Measurements from ENCODE around the gene CLASP1.
A peak's percentile ranks its signal among the peaks of the same experiment; 100 is the strongest.
"Not testable (repeated sequence)": the region's sequence is repeated elsewhere in the genome, so short reads cannot be mapped to it uniquely, and the experiment has no call there.

CLASP1 gene

GRCh38 chr2:121338281-121338680, 311.0 kb downstream of the CLASP1 start:
- no peaks in the 10 kb centered on the region for H3K4me1 Mint-ChIP-seq
- H3K27ac Mint-ChIP-seq = no peak overlapping the region
- no peaks in the 10 kb centered on the region for H3K9me3 Mint-ChIP-seq
- no peak overlapping the region for H3K4me3 Mint-ChIP-seq
- no peaks in the 10 kb centered on the region for H3K27me3 Mint-ChIP-seq
- H3K36me3 Mint-ChIP-seq = peaks cover 12% of the 10 kb centered on the region

- Mint-ChIP-seq H3K4me1 (no peaks in the 10 kb centered on the region), H3K36me3 (peaks cover 12% of the 10 kb centered on the region), H3K27ac (peak overlapping the region; percentile 8), H3K9me3 (no peaks in the 10 kb centered on the region), H3K4me3 (no peak overlapping the region), H3K27me3 (no peaks in the 10 kb centered on the region)
These were observed 312.6 kb downstream of the CLASP1 start for GRCh38 chr2:121336528-121337294.

GRCh38 chr2:121335294-121336290, 313.7 kb downstream of the CLASP1 start:
- no peaks in the 10 kb centered on the region for H3K27me3 Mint-ChIP-seq
- no peaks in the 10 kb centered on the region for H3K4me1 Mint-ChIP-seq
- H3K9me3 Mint-ChIP-seq = no peaks in the 10 kb centered on the region
- no peak overlapping the region for H3K4me3 Mint-ChIP-seq
- no peak overlapping the region for H3K27ac Mint-ChIP-seq
- H3K36me3 Mint-ChIP-seq = peaks cover 5% of the 10 kb centered on the region

GRCh38 chr2:121334581-121335293, 314.5 kb downstream of the CLASP1 start:
- Mint-ChIP-seq H3K4me3 (no peak overlapping the region), H3K27me3 (no peaks in the 10 kb centered on the region), H3K27ac (no peak overlapping the region), H3K36me3 (peaks cover 3% of the 10 kb centered on the region), H3K4me1 (no peaks in the 10 kb centered on the region), H3K9me3 (no peaks in the 10 kb centered on the region)

GRCh38 chr2:121333834-121334558, 315.3 kb downstream of the CLASP1 start:
- H3K4me1 Mint-ChIP-seq = no peaks in the 10 kb centered on the region
- no peaks in the 10 kb centered on the region for H3K27me3 Mint-ChIP-seq
- no peaks in the 10 kb centered on the region for H3K9me3 Mint-ChIP-seq
- H3K27ac Mint-ChIP-seq = no peak overlapping the region
- H3K36me3 Mint-ChIP-seq = peaks cover under 1% of the 10 kb centered on the region
- H3K4me3 Mint-ChIP-seq = no peak overlapping the region

GRCh38 chr2:121333231-121333630, 316.0 kb downstream of the CLASP1 start:
- no peak overlapping the region for H3K27ac Mint-ChIP-seq

GRCh38 chr2:121331324-121331723, 317.9 kb downstream of the CLASP1 start:
- not testable (repeated sequence) for H3K4me1 Mint-ChIP-seq, H3K4me3 Mint-ChIP-seq, H3K27me3 Mint-ChIP-seq, H3K27ac Mint-ChIP-seq, H3K36me3 Mint-ChIP-seq, H3K9me3 Mint-ChIP-seq

More at GRCh38 chr2:121333231-121333630, 316.0 kb downstream of the CLASP1 start:
- no peaks in the 10 kb centered on the region for H3K4me1 Mint-ChIP-seq
- H3K27me3 Mint-ChIP-seq = no peaks in the 10 kb centered on the region
- no peaks in the 10 kb centered on the region for H3K9me3 Mint-ChIP-seq
- no peak overlapping the region for H3K4me3 Mint-ChIP-seq
- H3K36me3 Mint-ChIP-seq = no peaks in the 10 kb centered on the region

- Mint-ChIP-seq H3K27ac (peak overlapping the region; percentile 55), H3K4me1 (no peaks in the 10 kb centered on the region), H3K9me3 (no peaks in the 10 kb centered on the region), H3K27me3 (no peaks in the 10 kb centered on the region), H3K36me3 (no peaks in the 10 kb centered on the region), H3K4me3 (no peak overlapping the region)
These were observed 318.3 kb downstream of the CLASP1 start for GRCh38 chr2:121330921-121331320.

GRCh38 chr2:121329786-121330185, 319.5 kb downstream of the CLASP1 start:
- peaks cover 2% of the 10 kb centered on the region for H3K27me3 Mint-ChIP-seq
- no peaks in the 10 kb centered on the region for H3K9me3 Mint-ChIP-seq

GRCh38 chr2:121326628-121327027, 322.6 kb downstream of the CLASP1 start:
- H3K9me3 Mint-ChIP-seq = no peaks in the 10 kb centered on the region
- no peaks in the 10 kb centered on the region for H3K4me1 Mint-ChIP-seq
- H3K27ac Mint-ChIP-seq = no peak overlapping the region
- H3K27me3 Mint-ChIP-seq = peaks cover 2% of the 10 kb centered on the region
- H3K36me3 Mint-ChIP-seq = no peaks in the 10 kb centered on the region
- no peak overlapping the region for H3K4me3 Mint-ChIP-seq

More at GRCh38 chr2:121329786-121330185, 319.5 kb downstream of the CLASP1 start:
- no peak overlapping the region for H3K27ac Mint-ChIP-seq
- no peaks in the 10 kb centered on the region for H3K36me3 Mint-ChIP-seq
- no peak overlapping the region for H3K4me3 Mint-ChIP-seq
- H3K4me1 Mint-ChIP-seq = no peaks in the 10 kb centered on the region

- H3K27ac Mint-ChIP-seq = no peak overlapping the region
- no peak overlapping the region for H3K4me3 Mint-ChIP-seq
- peaks cover 2% of the 10 kb centered on the region for H3K27me3 Mint-ChIP-seq
- H3K36me3 Mint-ChIP-seq = no peaks in the 10 kb centered on the region
- H3K9me3 Mint-ChIP-seq = no peaks in the 10 kb centered on the region
- H3K4me1 Mint-ChIP-seq = no peaks in the 10 kb centered on the region
These were observed 324.7 kb downstream of the CLASP1 start for GRCh38 chr2:121324601-121325000.

GRCh38 chr2:121321476-121321875, 327.8 kb downstream of the CLASP1 start:
- no peak overlapping the region for H3K4me3 Mint-ChIP-seq
- no peaks in the 10 kb centered on the region for H3K4me1 Mint-ChIP-seq
- no peak overlapping the region for H3K27ac Mint-ChIP-seq
- no peaks in the 10 kb centered on the region for H3K9me3 Mint-ChIP-seq
- H3K36me3 Mint-ChIP-seq = no peaks in the 10 kb centered on the region
- H3K27me3 Mint-ChIP-seq = peaks cover 3% of the 10 kb centered on the region

GRCh38 chr2:121319941-121320340, 329.3 kb downstream of the CLASP1 start:
- Mint-ChIP-seq H3K9me3 (no peaks in the 10 kb centered on the region), H3K27ac (no peak overlapping the region), H3K4me1 (no peaks in the 10 kb centered on the region), H3K36me3 (no peaks in the 10 kb centered on the region), H3K4me3 (no peak overlapping the region), H3K27me3 (peaks cover 2% of the 10 kb centered on the region)

GRCh38 chr2:121316986-121317385, 332.3 kb downstream of the CLASP1 start:
- H3K27me3 Mint-ChIP-seq = peaks cover 2% of the 10 kb centered on the region

GRCh38 chr2:121313701-121314100, 335.6 kb downstream of the CLASP1 start:
- not testable (repeated sequence) for H3K4me1 Mint-ChIP-seq, H3K9me3 Mint-ChIP-seq, H3K27me3 Mint-ChIP-seq, H3K27ac Mint-ChIP-seq, H3K4me3 Mint-ChIP-seq, H3K36me3 Mint-ChIP-seq

More at GRCh38 chr2:121316986-121317385, 332.3 kb downstream of the CLASP1 start:
- Mint-ChIP-seq H3K9me3 (no peaks in the 10 kb centered on the region), H3K27ac (no peak overlapping the region), H3K4me3 (no peak overlapping the region), H3K4me1 (no peaks in the 10 kb centered on the region), H3K36me3 (no peaks in the 10 kb centered on the region)

All from activated naive CD4-positive, alpha-beta T cell treated with anti-CD3 and anti-CD28 coated beads, Interleukin-2, amount 50 U/mL, for 24 hours (primary cell).